Neural cell (in vitro differentiated cells): ENCODE measurements around the gene KCNS1.

Experiments used
- CTCF ChIP-seq: fragments of 450-650 bp; IDR thresholded peaks from 2 replicates; pipeline ENCODE4 v1.5.1; 2014; ENCODE audit warnings: antibody characterized with exemption, mild to moderate bottlenecking, moderate library complexity; ENCODE audit not compliant: poor library complexity, severe bottlenecking
- EP300 ChIP-seq: fragments of 450-650 bp; conservative IDR thresholded peaks from 2 replicates; pipeline ENCODE4 v1.6.1; 2014; ENCODE audit warnings: antibody characterized with exemption, mild to moderate bottlenecking, moderate library complexity; ENCODE audit not compliant: poor library complexity, severe bottlenecking
- EZH2 ChIP-seq: fragments of 200-600, 300-800 bp; shearing (Covaris generic), sonication (generic); IDR thresholded peaks from 2 replicates; pipeline ENCODE4 v1.6.1; 2014; ENCODE audit warnings: antibody characterized with exemption, low read length, borderline replicate concordance, mild to moderate bottlenecking; ENCODE audit not compliant: insufficient read depth, poor library complexity, severe bottlenecking
- POLR2AphosphoS5 ChIP-seq: IDR thresholded peaks from 2 replicates; pipeline ENCODE4 v1.6.1; 2012
- RAD21 ChIP-seq: fragments of 450-650 bp; conservative IDR thresholded peaks from 2 replicates; pipeline ENCODE4 v1.6.1; 2014; ENCODE audit warnings: antibody characterized with exemption, mild to moderate bottlenecking, moderate library complexity
- REST ChIP-seq: IDR thresholded peaks from 2 replicates; pipeline ENCODE4 v1.6.1; 2012; ENCODE audit warnings: borderline replicate concordance
- TAF1 ChIP-seq: IDR thresholded peaks from 2 replicates; pipeline ENCODE4 v1.6.1; 2012; ENCODE audit warnings: low read depth

GRCh38 chr20:45101333-45101850 is 465 bp upstream of the KCNS1 start:
- no peak for TF ChIP-seq REST
- no peak for TF ChIP-seq CTCF
- TF ChIP-seq POLR2AphosphoS5 = no peak
- TF ChIP-seq EZH2 = no peak
- no peak for TF ChIP-seq RAD21
- TF ChIP-seq EP300 = no peak
- TF ChIP-seq TAF1 = no peak
